NCI-H1092 treated with DMSO at 0.1 percent for 48 hours (cell line): ENCODE measurements around the gene SAMMSON.

Experiments
- DNase-seq: peaks from one replicate; lab custom pipeline; 2025; lab: John Stamatoyannopoulos, UW

The SAMMSON gene

DNA sequence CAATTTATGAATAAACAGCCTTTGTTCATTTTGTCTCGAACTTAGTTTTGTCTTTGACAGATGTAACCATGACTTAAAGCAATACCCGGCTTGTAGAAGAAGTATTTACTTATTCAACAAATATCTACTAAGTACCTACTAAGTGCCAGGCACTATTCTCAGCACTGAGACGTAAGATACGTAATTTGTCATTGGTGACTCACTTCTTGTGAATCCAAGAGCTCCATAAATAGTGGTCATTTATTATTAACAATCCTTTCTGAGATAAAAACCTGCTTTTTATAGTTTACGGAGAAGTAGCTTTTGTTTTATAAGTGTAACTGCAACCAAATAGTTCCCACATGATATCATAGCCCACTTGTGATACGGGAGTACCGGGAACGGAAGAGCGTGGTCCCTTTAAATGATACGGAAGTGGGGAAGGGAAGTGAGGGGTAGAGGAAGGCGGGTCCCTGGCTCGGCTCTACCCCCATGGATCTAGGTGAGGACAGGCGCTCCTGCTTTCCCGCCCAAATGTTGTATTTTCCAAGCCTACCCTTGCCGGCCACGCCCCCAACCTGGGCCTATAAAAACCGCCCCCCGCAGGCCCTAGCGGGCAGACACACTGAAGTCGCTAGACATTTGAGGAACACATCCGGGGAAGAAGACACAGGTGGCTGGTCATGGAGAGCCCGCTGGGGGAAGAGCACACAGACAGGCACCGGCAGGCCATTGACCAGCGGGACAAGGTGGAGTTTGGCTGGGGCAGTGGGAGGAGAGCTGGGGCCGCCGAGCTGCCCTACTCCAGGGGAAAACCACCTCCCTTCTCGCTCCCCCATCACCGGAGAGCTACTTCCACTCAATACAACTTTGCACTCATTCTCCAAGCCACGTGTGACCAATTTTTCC is at the start of gene SAMMSON:
Gene SAMMSON (plus strand): TSS at position 594 of the 888 bp plus-strand sequence.
- DNase-seq = no peak

GRCh38 chr3:69951616-69952015 is 47.9 kb upstream of the SAMMSON start:
- DNase-seq = no peak

DNA sequence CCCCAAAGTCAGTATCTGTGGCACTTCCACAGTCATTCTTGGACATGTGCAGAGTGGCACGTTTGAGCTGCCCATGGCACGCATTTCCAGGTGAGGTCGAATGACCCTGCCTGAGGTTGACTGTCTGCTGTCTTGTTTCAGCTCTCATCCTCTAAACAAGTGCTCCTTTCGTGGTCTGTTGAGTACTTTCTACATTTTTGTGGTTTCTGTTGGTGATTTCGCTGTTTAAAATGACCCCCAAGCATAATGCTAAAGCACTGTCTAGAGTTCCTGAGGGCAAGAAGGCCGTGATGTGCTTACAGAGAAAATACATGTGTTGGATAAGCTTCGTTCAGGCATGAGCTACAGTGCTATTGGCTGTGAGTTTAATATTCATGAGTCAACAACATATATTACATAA is 40.0 kb upstream of the SAMMSON start:
- no peak for DNase-seq

GRCh38 chr3:69961706-69962439 is 37.7 kb upstream of the SAMMSON start:
- DNase-seq = no peak

DNA sequence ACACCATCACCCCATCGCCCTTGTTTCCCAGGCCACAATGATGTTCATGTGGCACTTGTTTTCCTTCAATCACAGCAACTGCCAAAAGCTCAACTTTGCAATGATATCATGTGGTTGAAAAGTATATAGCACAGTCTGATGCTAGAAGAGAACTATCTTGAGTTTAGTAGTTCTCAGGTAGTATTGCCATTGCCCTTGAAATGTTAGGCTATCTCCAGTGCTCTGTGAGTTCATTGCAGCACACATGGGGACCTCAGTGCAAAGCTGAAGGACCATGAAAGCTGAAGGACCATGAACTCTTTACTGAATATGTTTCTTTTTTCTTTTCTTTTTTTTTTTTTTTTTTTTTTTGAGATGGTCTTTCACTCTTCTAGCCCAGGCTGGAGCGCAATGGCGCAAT is 35.9 kb upstream of the SAMMSON start:
- DNase-seq = no peak

DNA sequence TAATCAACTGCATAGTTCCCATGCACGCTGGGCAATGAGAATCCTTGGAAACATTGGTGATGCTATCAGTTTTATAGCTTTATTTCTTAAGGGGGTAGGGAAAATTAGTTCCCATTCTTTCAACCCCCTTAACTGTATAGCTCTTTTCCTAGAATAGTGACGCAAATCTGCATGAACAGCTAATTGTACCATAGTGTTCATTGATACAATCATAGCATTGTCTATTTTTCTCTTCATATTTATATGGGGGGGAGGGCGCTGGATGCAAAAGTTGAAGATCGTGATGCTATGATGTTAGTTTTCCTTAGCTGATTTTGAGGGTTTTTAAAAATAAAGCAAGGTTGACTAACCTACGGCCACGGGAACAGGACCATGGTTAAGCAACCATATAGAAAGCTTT is 32.4 kb upstream of the SAMMSON start:
- no peak for DNase-seq

- DNase-seq = no peak
Observed at GRCh38 chr3:69970827-69971226, 28.7 kb upstream of the SAMMSON start.

- DNase-seq = no peak
Observed at GRCh38 chr3:69972672-69973071, 26.9 kb upstream of the SAMMSON start.

DNA sequence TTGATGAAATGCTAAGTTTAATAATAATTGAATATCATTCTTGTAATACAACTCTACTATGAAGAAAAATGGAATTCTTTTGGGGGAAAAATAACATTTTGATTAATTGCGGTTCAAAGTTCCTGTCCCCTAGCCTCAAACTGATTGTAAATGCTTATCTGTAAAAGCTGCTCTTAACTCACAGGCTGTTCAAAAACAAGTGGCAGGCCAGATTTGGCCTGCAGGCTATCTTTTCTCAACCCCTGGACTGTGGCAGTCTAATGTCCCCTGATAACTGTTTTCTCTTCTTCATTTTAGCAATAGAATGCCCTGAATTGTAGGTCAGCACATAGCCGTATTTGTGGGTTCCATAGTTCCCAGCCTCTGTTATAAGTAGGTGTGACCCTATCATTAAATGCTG is 23.5 kb upstream of the SAMMSON start:
- no peak for DNase-seq

GRCh38 chr3:69983546-69984265 is 15.8 kb upstream of the SAMMSON start:
- DNase-seq = no peak

DNA sequence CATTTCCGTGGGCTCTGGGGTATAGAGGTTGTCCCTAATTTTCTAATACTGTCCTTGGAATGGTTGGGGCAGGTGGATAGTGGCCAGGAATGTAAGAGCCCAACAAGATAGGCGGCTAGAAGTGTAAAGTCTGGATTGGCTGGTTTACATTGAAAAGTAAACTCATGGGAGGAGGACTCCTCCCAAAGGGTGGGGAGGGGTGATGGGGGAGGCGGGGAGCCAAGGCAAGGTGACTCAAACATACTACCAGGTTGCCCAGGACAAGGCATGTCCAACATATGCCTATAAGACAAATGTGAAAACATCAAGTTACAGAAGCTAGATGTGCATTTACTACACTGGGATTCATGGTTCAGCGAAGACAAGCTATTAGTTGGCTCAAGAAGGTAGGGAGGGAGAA is 14.3 kb upstream of the SAMMSON start:
- DNase-seq = no peak

DNA sequence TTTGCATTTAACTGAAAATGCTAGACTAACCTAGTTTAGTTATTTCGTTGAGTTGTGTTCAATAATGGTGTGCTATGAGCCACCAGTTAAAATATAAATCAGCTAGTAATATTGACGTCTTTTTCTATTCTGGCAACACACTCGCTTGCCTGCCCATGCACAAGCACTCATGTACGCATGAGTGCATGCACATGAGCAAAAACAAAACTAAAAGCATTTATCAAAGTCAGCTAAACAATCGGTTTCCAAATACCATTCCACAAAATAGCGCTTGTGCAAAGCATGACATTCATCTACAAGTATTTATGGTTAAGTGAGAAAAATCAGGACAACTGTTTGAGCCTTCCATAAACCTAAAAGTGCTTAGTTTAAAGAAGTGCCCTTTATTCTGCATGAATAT is 13.1 kb upstream of the SAMMSON start:
- DNase-seq = no peak

DNA sequence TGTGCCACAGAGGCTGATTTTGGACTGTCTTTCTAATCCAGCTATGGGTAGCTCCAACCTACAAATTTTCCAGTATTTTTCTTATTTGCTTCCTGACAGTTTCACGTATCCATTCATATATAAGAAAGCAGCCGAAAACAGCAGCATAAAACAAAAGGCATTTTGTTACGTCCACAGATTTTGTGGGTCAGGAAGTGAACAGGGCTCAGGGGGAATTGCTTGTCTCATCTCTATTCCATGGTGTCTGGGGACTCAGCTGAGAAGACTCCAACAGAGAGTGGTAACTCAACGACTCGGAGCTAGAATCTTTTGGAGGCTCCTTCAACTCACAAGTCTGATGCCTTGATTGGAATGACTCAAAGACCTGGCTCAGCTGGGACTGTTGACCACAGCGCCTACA is 11.7 kb upstream of the SAMMSON start:
- no peak for DNase-seq

- no peak for DNase-seq
Observed at GRCh38 chr3:69993757-69994156, 5.8 kb upstream of the SAMMSON start.

DNA sequence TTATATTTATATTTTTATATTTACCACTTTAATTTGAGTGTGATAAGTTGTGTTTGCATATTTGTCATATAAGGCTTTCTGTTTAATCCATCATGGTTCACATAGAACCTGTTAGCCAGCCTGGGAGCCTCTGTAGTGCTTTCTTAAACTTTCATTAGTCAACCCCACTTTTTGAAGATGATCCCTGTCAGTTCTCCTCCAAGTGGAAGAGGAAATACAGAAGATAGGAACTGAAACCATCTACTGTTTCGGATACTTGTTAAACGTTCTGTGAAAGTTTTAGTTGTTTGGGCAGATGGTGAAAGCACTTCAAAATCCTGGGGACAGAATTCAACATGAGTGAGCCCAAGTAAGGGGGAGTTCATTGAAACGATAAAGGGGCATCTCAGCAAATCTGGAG is 4.6 kb upstream of the SAMMSON start:
- DNase-seq = no peak

- no peak for DNase-seq
Observed at GRCh38 chr3:69997631-69998307, 1.8 kb upstream of the SAMMSON start.

DNA sequence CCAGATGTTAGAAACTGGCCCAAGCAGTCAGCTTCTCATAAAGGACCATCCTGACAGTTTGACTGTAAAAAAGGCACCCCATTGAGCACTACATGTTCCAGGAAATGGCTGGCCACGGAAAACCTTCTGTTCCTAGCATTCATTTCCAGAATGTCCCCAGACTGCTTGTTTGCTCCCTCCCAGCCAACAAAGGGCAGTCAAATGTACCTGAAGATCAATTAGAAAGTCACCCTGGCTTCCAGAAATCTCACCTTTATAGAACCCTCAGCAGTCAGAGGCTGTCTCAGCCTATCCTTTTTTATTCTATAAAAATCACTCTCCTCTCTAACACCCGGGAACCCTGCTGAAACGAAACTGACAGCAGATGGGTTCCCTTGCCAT is 784 bp upstream of the SAMMSON start:
- DNase-seq = no peak

DNA sequence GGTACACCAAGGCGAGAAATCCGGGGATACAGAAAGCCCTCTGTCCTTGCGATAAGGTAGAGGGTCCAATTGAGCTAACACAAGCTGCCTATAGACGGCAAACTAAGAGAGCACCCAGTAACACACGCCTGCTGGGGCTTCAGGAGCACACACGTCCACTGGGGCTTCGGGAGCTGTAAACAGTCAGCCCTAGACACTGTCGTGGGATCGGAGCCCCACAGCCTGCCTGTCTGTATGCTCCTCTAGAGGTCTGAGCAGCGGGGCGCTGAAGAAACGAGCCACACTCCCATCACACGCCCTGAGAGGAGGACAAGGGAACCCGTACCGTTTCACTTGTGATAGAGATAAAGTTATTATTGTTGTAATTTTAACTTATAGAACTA is 486 bp downstream of the SAMMSON start:
- DNase-seq = no peak

DNA sequence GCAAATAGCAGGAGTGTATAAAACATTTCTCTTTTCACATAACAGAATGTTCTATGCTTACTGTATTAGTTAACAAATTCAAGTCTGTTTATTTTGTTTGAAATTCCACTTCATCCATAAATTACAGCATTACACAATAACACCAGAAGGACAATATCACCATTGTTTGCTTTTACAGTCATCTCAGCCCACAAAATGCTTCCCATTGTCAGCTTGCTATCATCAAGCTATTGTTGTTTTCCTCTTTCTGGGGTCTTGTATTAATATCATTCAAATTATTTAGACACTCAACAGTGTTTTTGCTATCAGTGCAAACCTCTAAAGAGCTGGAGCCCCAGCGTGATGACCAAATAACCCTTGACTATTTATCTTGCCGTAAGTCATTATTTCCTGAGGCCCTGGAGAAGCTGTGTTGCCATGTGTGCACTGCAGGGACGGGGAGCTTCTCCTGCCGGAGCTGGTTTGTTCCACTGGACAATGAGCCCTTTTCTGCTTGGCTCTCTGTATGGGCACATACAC is 1.1 kb downstream of the SAMMSON start:
- no peak for DNase-seq

DNA sequence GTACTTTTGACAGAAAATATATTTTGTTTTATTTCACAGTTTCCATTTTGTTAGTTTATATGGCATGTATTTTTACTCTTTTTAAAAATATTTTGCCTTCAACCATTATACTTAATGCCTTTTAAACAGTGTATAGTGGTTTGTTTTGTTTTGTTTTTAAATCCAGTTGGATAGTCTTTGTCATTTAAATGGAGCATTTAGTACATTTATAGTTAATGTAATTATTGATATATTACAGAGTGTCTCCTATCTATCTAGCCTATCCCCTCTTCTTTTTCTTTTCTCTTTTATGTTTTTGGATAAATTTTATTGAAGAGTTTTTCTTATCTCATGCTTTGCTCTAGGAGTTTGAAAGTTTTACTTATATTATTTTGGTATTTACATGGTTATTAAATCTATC is 3.6 kb downstream of the SAMMSON start:
- DNase-seq = no peak

DNA sequence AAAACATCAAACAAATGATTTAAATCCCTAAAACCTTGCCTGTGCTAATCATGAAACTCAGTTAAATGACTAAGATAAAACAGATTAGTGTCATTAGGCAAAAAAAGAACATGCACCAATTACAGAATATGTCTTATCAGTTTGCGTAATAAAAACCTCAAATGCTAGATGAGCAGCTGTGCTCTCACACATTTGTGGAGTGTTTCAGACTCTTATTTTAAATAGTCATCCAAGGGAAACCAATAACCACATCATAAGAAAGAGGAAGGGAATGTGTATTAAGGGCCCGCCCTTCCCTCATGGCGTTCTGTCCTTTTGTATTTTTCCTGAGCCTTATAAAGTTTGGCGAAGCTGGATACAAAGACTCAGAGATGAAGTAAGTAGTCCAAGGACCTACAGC is 6.6 kb downstream of the SAMMSON start:
- DNase-seq = no peak

DNA sequence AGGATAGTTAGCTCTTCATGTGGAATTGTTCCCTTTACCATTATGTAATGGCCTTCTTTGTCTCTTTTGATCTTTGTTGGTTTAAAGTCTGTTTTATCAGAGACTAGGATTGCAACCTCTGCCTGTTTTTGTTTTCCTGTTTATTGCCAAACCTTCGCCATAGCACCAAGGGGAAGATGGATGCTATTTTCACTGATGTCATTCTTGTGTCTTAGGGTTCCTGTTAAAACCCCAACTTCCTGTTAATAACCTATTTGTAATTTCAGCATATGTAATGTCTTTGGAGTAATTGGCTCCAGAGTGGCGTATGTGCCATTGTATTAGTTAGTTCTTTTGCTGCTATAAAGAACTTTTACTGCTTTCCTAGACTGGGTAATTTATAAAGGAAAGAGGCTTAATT is 10.8 kb downstream of the SAMMSON start:
- DNase-seq = no peak
